Measurements from ENCODE around the gene GPX6. TPM values are rescaled to one million over a fixed set of nuclear protein-coding genes. Genes with fewer than 3 reads are reported as not detected.

Gene GPX6
- total RNA-seq, 1 experiment from 2014 or later: not detected

DNA sequence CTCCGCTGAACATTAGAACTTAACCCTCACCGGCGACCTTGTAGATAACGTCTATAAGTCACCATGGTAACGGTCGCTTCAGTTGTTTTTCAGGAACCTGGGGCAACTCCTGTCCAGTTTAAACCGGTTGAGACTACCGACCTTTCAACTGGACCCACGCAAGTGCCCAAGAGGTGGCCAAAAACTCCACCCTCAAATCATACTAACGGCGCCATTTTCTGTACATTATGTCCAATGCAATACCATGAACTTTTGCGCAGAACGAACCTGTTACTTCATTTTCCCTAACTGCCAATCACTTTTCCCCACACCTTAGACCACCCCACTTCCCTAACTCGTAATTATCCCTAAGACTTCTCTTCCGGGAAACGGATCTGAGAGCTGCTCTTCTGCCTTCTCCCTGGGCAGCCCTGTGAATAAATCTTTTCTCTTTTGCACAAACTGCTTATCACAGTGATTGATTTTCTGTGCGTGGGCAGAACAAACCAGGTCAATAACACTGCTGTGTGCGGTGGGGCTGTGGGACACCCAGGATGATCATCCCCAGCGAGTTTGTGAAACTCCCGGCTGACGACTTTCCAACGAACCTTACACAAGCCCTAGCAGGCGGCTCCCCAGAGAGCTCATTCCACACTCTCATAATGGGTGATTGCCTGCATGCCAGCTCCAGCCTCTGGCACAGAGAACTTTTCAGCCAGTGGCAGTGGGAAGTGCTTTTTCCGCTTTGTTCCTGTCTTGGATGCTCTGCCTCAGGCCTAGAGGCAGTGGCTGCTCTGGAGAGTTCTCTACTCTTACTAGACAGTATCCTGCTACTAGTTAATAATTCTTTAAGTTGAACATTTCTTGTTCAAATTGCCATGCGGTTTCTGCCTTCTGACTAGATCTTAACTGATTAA lies 38.6 kb upstream of the GPX6 start (continued):
- TF ChIP-seq, protein P1, sequence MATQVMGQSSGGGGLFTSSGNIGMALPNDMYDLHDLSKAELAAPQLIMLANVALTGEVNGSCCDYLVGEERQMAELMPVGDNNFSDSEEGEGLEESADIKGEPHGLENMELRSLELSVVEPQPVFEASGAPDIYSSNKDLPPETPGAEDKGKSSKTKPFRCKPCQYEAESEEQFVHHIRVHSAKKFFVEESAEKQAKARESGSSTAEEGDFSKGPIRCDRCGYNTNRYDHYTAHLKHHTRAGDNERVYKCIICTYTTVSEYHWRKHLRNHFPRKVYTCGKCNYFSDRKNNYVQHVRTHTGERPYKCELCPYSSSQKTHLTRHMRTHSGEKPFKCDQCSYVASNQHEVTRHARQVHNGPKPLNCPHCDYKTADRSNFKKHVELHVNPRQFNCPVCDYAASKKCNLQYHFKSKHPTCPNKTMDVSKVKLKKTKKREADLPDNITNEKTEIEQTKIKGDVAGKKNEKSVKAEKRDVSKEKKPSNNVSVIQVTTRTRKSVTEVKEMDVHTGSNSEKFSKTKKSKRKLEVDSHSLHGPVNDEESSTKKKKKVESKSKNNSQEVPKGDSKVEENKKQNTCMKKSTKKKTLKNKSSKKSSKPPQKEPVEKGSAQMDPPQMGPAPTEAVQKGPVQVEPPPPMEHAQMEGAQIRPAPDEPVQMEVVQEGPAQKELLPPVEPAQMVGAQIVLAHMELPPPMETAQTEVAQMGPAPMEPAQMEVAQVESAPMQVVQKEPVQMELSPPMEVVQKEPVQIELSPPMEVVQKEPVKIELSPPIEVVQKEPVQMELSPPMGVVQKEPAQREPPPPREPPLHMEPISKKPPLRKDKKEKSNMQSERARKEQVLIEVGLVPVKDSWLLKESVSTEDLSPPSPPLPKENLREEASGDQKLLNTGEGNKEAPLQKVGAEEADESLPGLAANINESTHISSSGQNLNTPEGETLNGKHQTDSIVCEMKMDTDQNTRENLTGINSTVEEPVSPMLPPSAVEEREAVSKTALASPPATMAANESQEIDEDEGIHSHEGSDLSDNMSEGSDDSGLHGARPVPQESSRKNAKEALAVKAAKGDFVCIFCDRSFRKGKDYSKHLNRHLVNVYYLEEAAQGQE (IDR thresholded peaks at IDR 0.05; ENCODE audit: low read depth): no peak
- no peak for TF ChIP-seq SIN3A (IDR thresholded peaks at IDR 0.05; ENCODE audit: low read depth)

DNA sequence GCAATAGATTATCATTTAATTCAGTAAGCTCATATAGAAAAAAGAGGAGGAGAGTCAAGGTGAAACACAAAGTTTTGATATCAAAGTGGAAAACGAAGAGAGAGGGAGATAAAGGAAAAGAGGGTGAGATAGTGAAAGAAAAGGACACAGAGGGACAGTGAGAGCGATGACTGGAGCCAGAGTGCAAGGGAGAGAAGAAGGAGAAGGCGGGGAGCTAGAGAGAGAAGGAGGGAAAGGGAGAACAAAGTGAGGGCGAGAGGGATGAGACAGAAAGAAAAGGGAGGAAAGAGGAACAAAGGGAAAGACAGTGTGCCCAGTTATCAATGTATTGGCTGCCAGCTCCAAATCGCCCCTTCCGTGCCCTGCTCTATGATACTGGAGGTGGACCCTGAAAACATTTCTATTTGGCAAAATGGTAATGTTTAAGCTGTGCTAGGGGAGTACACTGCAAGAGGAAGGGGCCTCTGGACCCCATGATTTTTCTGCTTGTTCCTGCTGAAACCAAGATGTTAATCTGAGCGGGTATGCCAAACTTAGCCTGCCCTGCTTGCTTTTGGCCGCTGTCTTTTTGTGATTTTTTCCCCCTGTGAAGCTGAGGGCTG lies 37.9 kb upstream of the GPX6 start:
- Histone ChIP-seq H3K36me3 (ENCODE audit: control insufficient read depth in 1 of 2, insufficient read depth in 2 of 2, low read length in 2 of 2) (no peaks in the 10 kb centered on the region), H3K27ac (ENCODE audit: low read depth, low read length) (no peak overlapping the region), H3K9ac (ENCODE audit: low read length) (no peak overlapping the region), H3K4me2 (ENCODE audit: low read length) (no peak overlapping the region), H2AFZ (ENCODE audit: low read depth, low read length, poor library complexity, severe bottlenecking) (no peak overlapping the region), H3K9me3 (ENCODE audit: control insufficient read depth in 1 of 2, insufficient read depth in 1 of 2, low read depth in 1 of 2, low read length in 2 of 2) (no peaks in the 10 kb centered on the region), H3K79me2 (ENCODE audit: insufficient read depth, low read length) (no peaks in the 10 kb centered on the region), H3K4me3 (replicated peaks in 1 of 2; ENCODE audit: low read depth in 1 of 2, low read length in 2 of 2) (no peak overlapping the region), H3K4me1 (ENCODE audit: control insufficient read depth in 1 of 2, insufficient read depth in 2 of 2, low read length in 2 of 2) (no peaks in the 10 kb centered on the region), H4K20me1 (ENCODE audit: insufficient read depth) (no peaks in the 10 kb centered on the region), H3K27me3 (ENCODE audit: insufficient read depth, low read length) (peaks cover 7% of the 10 kb centered on the region; the same call in 1 of the 2 replicates), H3K9me2 (ENCODE audit: insufficient read depth) (no peaks in the 10 kb centered on the region)
- BruUV-seq (replicated peaks): no TSS peak
- intact Hi-C loops (cut with micrococcal nuclease): no loop called here
- RAD21 ChIA-PET (ENCODE audit: low non-redundant PET in 1 of 2, low total read pairs in 2 of 2, uncharacterized antibody in 2 of 2, unreplicated experiment in 2 of 2): no interaction called here
- ATAC-seq: no peak
- TF ChIP-seq, protein P2, sequence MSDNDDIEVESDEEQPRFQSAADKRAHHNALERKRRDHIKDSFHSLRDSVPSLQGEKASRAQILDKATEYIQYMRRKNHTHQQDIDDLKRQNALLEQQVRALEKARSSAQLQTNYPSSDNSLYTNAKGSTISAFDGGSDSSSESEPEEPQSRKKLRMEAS (IDR thresholded peaks at IDR 0.05): no peak
- TF ChIP-seq, protein P3, sequence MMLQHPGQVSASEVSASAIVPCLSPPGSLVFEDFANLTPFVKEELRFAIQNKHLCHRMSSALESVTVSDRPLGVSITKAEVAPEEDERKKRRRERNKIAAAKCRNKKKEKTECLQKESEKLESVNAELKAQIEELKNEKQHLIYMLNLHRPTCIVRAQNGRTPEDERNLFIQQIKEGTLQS (IDR thresholded peaks at IDR 0.05): no peak
- TF ChIP-seq FOSL1 (IDR thresholded peaks at IDR 0.05; ENCODE audit: low read depth) (no peak), EZH2 (IDR thresholded peaks at IDR 0.05) (no peak), JUND (IDR thresholded peaks at IDR 0.05) (no peak)
- DNase-seq (ENCODE audit: low read depth, low spot score): no peak
- CTCF ChIA-PET: interaction anchor here (1.3 kb wide), 1 partner anchor 11 kb away, joined by 3 read pairs; no protein-coding TSS in a partner anchor
- POLR2A ChIA-PET: no interaction called here

All from HCT116 (cell line).